GM12878 (cell line): ENCODE measurements around the gene CCL3. TPM values are rescaled to one million over a fixed set of nuclear protein-coding genes. Genes with fewer than 3 reads are reported as not detected.
"Not testable (repeated sequence)": the region's sequence is repeated elsewhere in the genome, so short reads cannot be mapped to it uniquely, and the experiment has no call there.

Experiments used
- ATAC-seq: fragments of 200-7000 bp; cut with Tn5 transposase; 3 replicates; pipeline ENCODE4 v1.9.1; 2020; ENCODE audit warnings: mild to moderate bottlenecking, moderate library complexity
- BruUV-seq: library from RNA; stranded (reverse); fragments of 400-500 nt; replicated peaks from 2 replicates; lab custom pipeline; 2021; lab: Mats Ljungman, UMichigan
- CTCF ChIA-PET: fragments of 300-600 bp; sonication (Branson Sonifier 250); formaldehyde crosslinking; extraction: SDS; loops from one replicate; lab custom pipeline; 2021; ENCODE audit warnings: inconsistent platforms; lab: Yijun Ruan, JAX
- POLR2A ChIA-PET: fragments of 350-600 bp; formaldehyde crosslinking; extraction: SDS; loops from one replicate; lab custom pipeline; 2021; ENCODE audit warnings: inconsistent platforms; lab: Charles Lee
- RAD21 ChIA-PET: fragments of 300-600 bp; sonication (Branson Sonifier 250); formaldehyde crosslinking; loops from one replicate; lab custom pipeline; 2023; ENCODE audit warnings: antibody characterized with exemption; ENCODE audit not compliant: unreplicated experiment; lab: Charles Lee
- SMC1A ChIA-PET: fragments of 300-600 bp; sonication (Branson Sonifier 250); formaldehyde crosslinking; loops from one replicate; lab custom pipeline; 2023; ENCODE audit not compliant: unreplicated experiment, uncharacterized antibody; lab: Charles Lee
- DNase-seq: peaks from one replicate; pipeline ENCODE4 v3.0.0-alpha.2; 2011; ENCODE audit warnings: low read depth, low spot score
- FAIRE-seq: peaks from 3 replicates; lab custom pipeline; 2011; peaks lifted over from hg19 to GRCh38; lab: Jason Lieb, UNC
- H2AFZ ChIP-seq: 2 replicates; pipeline ENCODE4 v1.6.0; 2011; ENCODE audit warnings: low read depth, low read length, control low read depth; ENCODE audit not compliant: control insufficient read depth
- H3K27ac ChIP-seq: 2 replicates; pipeline ENCODE4 v1.5.1; 2011; ENCODE audit warnings: control low read depth; ENCODE audit not compliant: control insufficient read depth, insufficient read depth
- H3K27me3 ChIP-seq, 2 experiments: replicated peaks in 1 of 2; 2 replicates each; pipeline versions ENCODE4 v1.6.0 to v1.6.1; 2011; ENCODE audit warnings: low read length in 1 of 2; ENCODE audit not compliant: control insufficient read depth in 2 of 2, insufficient read depth in 2 of 2
- H3K36me3 ChIP-seq, 2 experiments: 2 replicates each; pipeline ENCODE4 v1.5.1; 2011; ENCODE audit warnings: low read length in 1 of 2; ENCODE audit not compliant: control insufficient read depth in 2 of 2, insufficient read depth in 2 of 2
- H3K4me1 ChIP-seq: 2 replicates; pipeline ENCODE4 v1.6.1; 2011; ENCODE audit warnings: mild to moderate bottlenecking, low read length, moderate library complexity, mixed read lengths; ENCODE audit not compliant: control insufficient read depth, insufficient read depth
- H3K4me2 ChIP-seq: 2 replicates; pipeline ENCODE4 v1.6.0; 2011; ENCODE audit warnings: control low read depth; ENCODE audit not compliant: control insufficient read depth, insufficient read depth
- H3K4me3 ChIP-seq: fragments of 200-600 bp; sonication (generic); 2 replicates; pipeline ENCODE4 v1.5.1; 2016
- H3K79me2 ChIP-seq: 2 replicates; pipeline ENCODE4 v1.6.0; 2011; ENCODE audit warnings: low read length; ENCODE audit not compliant: control insufficient read depth, insufficient read depth
- H3K9ac ChIP-seq: 2 replicates; pipeline ENCODE4 v1.8.0; 2011; ENCODE audit warnings: low read length, control low read depth, mixed read lengths; ENCODE audit not compliant: control insufficient read depth, insufficient read depth
- H3K9me3 ChIP-seq: replicated peaks from 3 replicates; pipeline ENCODE4 v1.5.1; 2011; ENCODE audit warnings: mild to moderate bottlenecking, low read length; ENCODE audit not compliant: control insufficient read depth, insufficient read depth
- H4K20me1 ChIP-seq: 2 replicates; pipeline ENCODE4 v1.6.0; 2011; ENCODE audit not compliant: control insufficient read depth, insufficient read depth
- BACH1 ChIP-seq: fragments of 450-650 bp; IDR thresholded peaks from 2 replicates; pipeline ENCODE4 v1.6.1; 2017; ENCODE audit warnings: mild to moderate bottlenecking, borderline replicate concordance
- BMI1 ChIP-seq: fragments of 450-650 bp; IDR thresholded peaks from 2 replicates; pipeline ENCODE4 v1.6.1; 2016; ENCODE audit warnings: mild to moderate bottlenecking, moderate library complexity, borderline replicate concordance
- MTA3 ChIP-seq: IDR thresholded peaks from 2 replicates; pipeline ENCODE4 v1.6.1; 2012; ENCODE audit warnings: low read length, inconsistent platforms, borderline replicate concordance
- POLR2A ChIP-seq: IDR thresholded peaks from 2 replicates; pipeline ENCODE4 v1.6.1; 2011; ENCODE audit warnings: low read depth, mild to moderate bottlenecking, low read length
- POLR2AphosphoS5 ChIP-seq: IDR thresholded peaks from 2 replicates; pipeline ENCODE4 v1.6.1; 2011; ENCODE audit warnings: mild to moderate bottlenecking, low read length, inconsistent platforms
- SMAD1 ChIP-seq: fragments of 450-650 bp; IDR thresholded peaks from 2 replicates; pipeline ENCODE4 v1.6.1; 2018; ENCODE audit warnings: mild to moderate bottlenecking, low read depth; ENCODE audit not compliant: partially characterized antibody
- STAT3 ChIP-seq: IDR thresholded peaks from 2 replicates; pipeline ENCODE4 v1.6.1; 2011; ENCODE audit warnings: low read depth, low read length, improper control_type of control experiment
- ZBTB4 ChIP-seq: fragments of 450-650 bp; formaldehyde crosslinking; IDR thresholded peaks from 2 replicates; pipeline ENCODE4 v1.4.0; 2022; ENCODE audit warnings: mild to moderate bottlenecking, moderate library complexity
- WGBS: methylation state at CpG from one replicate; pipeline ENCODE4 v1.1.6; 2016; ENCODE audit warnings: low lambda C conversion rate; ENCODE audit not compliant: insufficient replicate concordance, insufficient coverage; ENCODE audit errors: missing lambda C conversion rate; 5-methylcytosine and 5-hydroxymethylcytosine counted together
- in situ Hi-C: fragments of 300-500 bp; cut with MboI; formaldehyde crosslinking; loops from 9 replicates; pipeline ENCODE4 v1.14.3; 2018; ENCODE audit warnings: mixed read lengths
- intact Hi-C: fragments of 100-400 bp; cut with micrococcal nuclease; formaldehyde crosslinking; loops from one replicate; pipeline ENCODE4 v1.14.2; 2022; ENCODE audit not compliant: unreplicated experiment
- polyA plus RNA-seq, 11 experiments: library from polyadenylated mRNA; depleted of rRNA in 4 of 11; unstranded in 6 of 11; stranded (reverse) in 5 of 11; fragments of >200 nt; fragmentation: Nextera tagmentation in 4 of 11; fragmentation: Illumina TruSeq in 1 of 11; extraction: Ambion mirVana in 4 of 11; extraction: Trizol in 1 of 11; gene quantifications; 1 replicate in 1 of 11; 2 replicates in 10 of 11; pipeline versions ENCODE4 v1.2.1 to v1.2.3, GENCODE V29; 2011 to 2016; ENCODE audit warnings: inconsistent platforms in 2 of 11, missing spikeins in 2 of 11, low read depth in 1 of 11
- total RNA-seq, 4 experiments: library from RNA; depleted of rRNA in 3 of 4; stranded (reverse); fragments of >200 nt in 3 of 4; fragmentation: Illumina TruSeq in 1 of 4; extraction: Trizol in 1 of 4; gene quantifications; 2 replicates each; pipeline versions ENCODE4 v1.2.1 to v1.2.3, GENCODE V29; 2013 to 2021
- TF ChIP-seq, protein P1 (sequence below): IDR thresholded peaks from 2 replicates; pipeline ENCODE4 v1.6.1; 2012; ENCODE audit warnings: low read depth, low read length, improper control_type of control experiment
- TF ChIP-seq, protein P2 (sequence below): fragments of 450-650 bp; formaldehyde crosslinking; IDR thresholded peaks from 2 replicates; pipeline ENCODE4 v1.4.0; 2020; ENCODE audit warnings: mild to moderate bottlenecking, moderate library complexity

Gene CCL3
- total and polyA plus RNA-seq, 10 of the 15 experiments (the other 5 are each of a cell fraction or from before 2014, with no cell fraction given): 96.5 to 1,488 (median 199) TPM

GRCh38 chr17:36088670-36089338 is 1.1 kb downstream of the CCL3 start (continued):
- TF ChIP-seq, protein P1, sequence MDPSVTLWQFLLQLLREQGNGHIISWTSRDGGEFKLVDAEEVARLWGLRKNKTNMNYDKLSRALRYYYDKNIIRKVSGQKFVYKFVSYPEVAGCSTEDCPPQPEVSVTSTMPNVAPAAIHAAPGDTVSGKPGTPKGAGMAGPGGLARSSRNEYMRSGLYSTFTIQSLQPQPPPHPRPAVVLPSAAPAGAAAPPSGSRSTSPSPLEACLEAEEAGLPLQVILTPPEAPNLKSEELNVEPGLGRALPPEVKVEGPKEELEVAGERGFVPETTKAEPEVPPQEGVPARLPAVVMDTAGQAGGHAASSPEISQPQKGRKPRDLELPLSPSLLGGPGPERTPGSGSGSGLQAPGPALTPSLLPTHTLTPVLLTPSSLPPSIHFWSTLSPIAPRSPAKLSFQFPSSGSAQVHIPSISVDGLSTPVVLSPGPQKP: no peak
- TF ChIP-seq BMI1 (no peak), STAT3 (no peak)

- DNase-seq, H3K9me3 ChIP-seq: not testable (repeated sequence)
- H3K4me1 ChIP-seq: peaks cover 47% of the 10 kb centered on the region
- TF ChIP-seq BACH1 (peak; percentile 92), MTA3 (peak; percentile 68; the same call in 1 of the 2 replicates), SMAD1 (peak; percentile 95), POLR2A (peak; percentile 54; the same call in 1 of the 2 replicates), ZBTB4 (CRISPR knock-in tag) (peak; percentile 77; the same call in 1 of the 2 replicates), POLR2AphosphoS5 (peak; percentile 41)
- TF ChIP-seq, protein P2, sequence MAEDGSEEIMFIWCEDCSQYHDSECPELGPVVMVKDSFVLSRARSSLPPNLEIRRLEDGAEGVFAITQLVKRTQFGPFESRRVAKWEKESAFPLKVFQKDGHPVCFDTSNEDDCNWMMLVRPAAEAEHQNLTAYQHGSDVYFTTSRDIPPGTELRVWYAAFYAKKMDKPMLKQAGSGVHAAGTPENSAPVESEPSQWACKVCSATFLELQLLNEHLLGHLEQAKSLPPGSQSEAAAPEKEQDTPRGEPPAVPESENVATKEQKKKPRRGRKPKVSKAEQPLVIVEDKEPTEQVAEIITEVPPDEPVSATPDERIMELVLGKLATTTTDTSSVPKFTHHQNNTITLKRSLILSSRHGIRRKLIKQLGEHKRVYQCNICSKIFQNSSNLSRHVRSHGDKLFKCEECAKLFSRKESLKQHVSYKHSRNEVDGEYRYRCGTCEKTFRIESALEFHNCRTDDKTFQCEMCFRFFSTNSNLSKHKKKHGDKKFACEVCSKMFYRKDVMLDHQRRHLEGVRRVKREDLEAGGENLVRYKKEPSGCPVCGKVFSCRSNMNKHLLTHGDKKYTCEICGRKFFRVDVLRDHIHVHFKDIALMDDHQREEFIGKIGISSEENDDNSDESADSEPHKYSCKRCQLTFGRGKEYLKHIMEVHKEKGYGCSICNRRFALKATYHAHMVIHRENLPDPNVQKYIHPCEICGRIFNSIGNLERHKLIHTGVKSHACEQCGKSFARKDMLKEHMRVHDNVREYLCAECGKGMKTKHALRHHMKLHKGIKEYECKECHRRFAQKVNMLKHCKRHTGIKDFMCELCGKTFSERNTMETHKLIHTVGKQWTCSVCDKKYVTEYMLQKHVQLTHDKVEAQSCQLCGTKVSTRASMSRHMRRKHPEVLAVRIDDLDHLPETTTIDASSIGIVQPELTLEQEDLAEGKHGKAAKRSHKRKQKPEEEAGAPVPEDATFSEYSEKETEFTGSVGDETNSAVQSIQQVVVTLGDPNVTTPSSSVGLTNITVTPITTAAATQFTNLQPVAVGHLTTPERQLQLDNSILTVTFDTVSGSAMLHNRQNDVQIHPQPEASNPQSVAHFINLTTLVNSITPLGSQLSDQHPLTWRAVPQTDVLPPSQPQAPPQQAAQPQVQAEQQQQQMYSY (CRISPR knock-in tag): peak; percentile 78
These were observed 1.9 kb downstream of the CCL3 start for GRCh38 chr17:36087897-36088572.

More at GRCh38 chr17:36087897-36088572, 1.9 kb downstream of the CCL3 start:
- H4K20me1 ChIP-seq, BruUV-seq, FAIRE-seq, H2AFZ ChIP-seq, H3K9ac ChIP-seq, H3K27me3 ChIP-seq, H3K4me2 ChIP-seq, H3K36me3 ChIP-seq, intact Hi-C loops, H3K4me3 ChIP-seq, H3K27ac ChIP-seq, H3K79me2 ChIP-seq, ATAC-seq: not testable (repeated sequence)
- ChIA-PET POLR2A (interaction anchor here (0.9 to 2.6 kb wide), 6 partner anchors 15 to 107 kb away, joined by 3 to 14 read pairs (median 4); no protein-coding TSS in a partner anchor), CTCF (interaction anchor here (1.2 to 4.8 kb wide), 7 partner anchors 15 to 112 kb away, joined by 3 to 61 read pairs (median 13); no protein-coding TSS in a partner anchor), RAD21 (interaction anchor here (0.8 to 7.9 kb wide), 9 partner anchors 15 to 139 kb away, joined by 3 to 83 read pairs (median 17); no protein-coding TSS in a partner anchor), SMC1A (interaction anchor here (0.8 to 4.7 kb wide), 15 partner anchors 9 to 118 kb away, joined by 3 to 66 read pairs (median 11); partner anchors contain the start of genes CCL3L1, CCL3L3 and CCL4)
- in situ Hi-C loops: loop anchor here (5.0 kb wide), 1 partner anchor 109 kb away; the partner anchor contains the start of genes CCL3L1 and CCL3L3
- 97% methylated on average over 9 of the region's 10 CpGs for WGBS
